T-helper 1 cell treated with Interleukin-12 subunit alpha and Interleukin-12 subunit beta and Interleukin-4 antibody, amounts not matched to agents 30 ng/mL and 1 ng/mL, for 36 hours (primary cell): ENCODE results near the gene RTF2. TPM values are rescaled to one million over a fixed set of nuclear protein-coding genes. Genes with fewer than 3 reads are reported as not detected.

Experiments used
- intact Hi-C: fragments of 100-400 bp; cut with micrococcal nuclease; formaldehyde crosslinking; loops from one replicate; pipeline ENCODE4 v1.15.1; 2024
- total RNA-seq: library from RNA; stranded (reverse); gene quantifications from 2 replicates; pipeline ENCODE4 v1.2.3, GENCODE V29; 2022

RTF2 gene
- total RNA-seq, 1 donor from 2014 or later: 131 TPM

GRCh38 chr20:56437196-56437960 is 31.0 kb upstream of the RTF2 start:
- intact Hi-C loops: no loop called here

GRCh38 chr20:56438284-56438683 is 30.1 kb upstream of the RTF2 start:
- intact Hi-C loops: no loop called here

- intact Hi-C loops: loop anchor here (1.0 kb wide), 5 partner anchors 11 to 48 kb away; partner anchors contain the start of genes AURKA, CSTF1 and RTF2
Measured at GRCh38 chr20:56439771-56440291, 28.6 kb upstream of the RTF2 start.

- intact Hi-C loops: loop anchor here (1.0 kb wide), 5 partner anchors 11 to 48 kb away; partner anchors contain the start of genes AURKA, CSTF1 and RTF2
Measured at GRCh38 chr20:56440346-56441007, 27.9 kb upstream of the RTF2 start.

- intact Hi-C loops: loop anchor here (1.0 kb wide), 2 partner anchors 21 to 42 kb away; no protein-coding TSS in a partner anchor
Measured at GRCh38 chr20:56442389-56443365, 25.8 kb upstream of the RTF2 start.

GRCh38 chr20:56443654-56444540 is 24.5 kb upstream of the RTF2 start:
- intact Hi-C loops: no loop called here

GRCh38 chr20:56445130-56445529 is 23.3 kb upstream of the RTF2 start:
- intact Hi-C loops: no loop called here

GRCh38 chr20:56445540-56445939 is 22.9 kb upstream of the RTF2 start:
- intact Hi-C loops: no loop called here

GRCh38 chr20:56447227-56447626 is 21.2 kb upstream of the RTF2 start:
- intact Hi-C loops: no loop called here

- intact Hi-C loops: no loop called here
Measured at GRCh38 chr20:56449459-56449858, 19.0 kb upstream of the RTF2 start.

- intact Hi-C loops: no loop called here
Measured at GRCh38 chr20:56451056-56451765, 17.2 kb upstream of the RTF2 start.

GRCh38 chr20:56453352-56453751 is 15.1 kb upstream of the RTF2 start:
- intact Hi-C loops: no loop called here

GRCh38 chr20:56454754-56455153 is 13.7 kb upstream of the RTF2 start:
- intact Hi-C loops: loop anchor here (1.0 kb wide), 1 partner anchor 9 kb away; no protein-coding TSS in a partner anchor

- intact Hi-C loops: no loop called here
Measured at GRCh38 chr20:56458206-56458821, 10.1 kb upstream of the RTF2 start.

GRCh38 chr20:56460459-56460858 is 8.0 kb upstream of the RTF2 start:
- intact Hi-C loops: loop anchor here (1.0 kb wide), 1 partner anchor 20 kb away; no protein-coding TSS in a partner anchor

GRCh38 chr20:56461576-56461975 is 6.9 kb upstream of the RTF2 start:
- intact Hi-C loops: no loop called here

GRCh38 chr20:56463428-56463827 is 5.0 kb upstream of the RTF2 start:
- intact Hi-C loops: loop anchor here (1.0 kb wide), 3 partner anchors 9 to 48 kb away; no protein-coding TSS in a partner anchor

- intact Hi-C loops: loop anchor here (5.0 kb wide), 2 partner anchors 926 to 1841 kb away; partner anchors contain the start of genes RAB22A and RBM38
Measured at GRCh38 chr20:56465997-56466396, 2.4 kb upstream of the RTF2 start.

- intact Hi-C loops: loop anchor here (1.0 to 5.0 kb wide), 8 partner anchors 28 to 1839 kb away; partner anchors contain the start of genes AURKA, CASS4, CSTF1 and FAM210B
Measured at GRCh38 chr20:56467968-56468315, 485 bp upstream of the RTF2 start.
